ENCODE measurements around the gene B9D2. TPM values are rescaled to one million over a fixed set of nuclear protein-coding genes. Genes with fewer than 3 reads are reported as not detected.
A peak's percentile ranks its signal among the peaks of the same experiment; 100 is the strongest.

Gene B9D2
- total RNA-seq, 1 donor from 2014 or later, result 4.6 TPM

DNA sequence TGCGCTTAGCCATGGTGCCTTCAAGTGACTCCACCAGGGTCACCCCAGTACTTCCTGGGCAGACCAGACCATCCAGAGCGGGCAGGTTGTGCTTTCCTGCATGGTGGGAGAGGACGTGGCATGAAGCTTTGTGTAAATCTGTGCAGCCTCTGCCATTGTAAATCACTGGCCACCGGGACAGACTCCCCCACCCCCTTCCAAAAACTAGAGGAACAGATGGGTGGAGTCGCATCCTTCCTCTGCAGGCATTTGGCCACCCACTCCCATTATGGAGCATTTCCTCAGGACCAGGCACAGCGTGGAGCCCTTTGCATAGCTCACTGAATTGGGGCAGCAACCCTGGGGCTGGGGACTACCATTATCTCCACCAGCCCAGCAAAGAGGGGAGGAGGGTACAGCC is 41.8 kb upstream of the B9D2 start:
- Mint-ChIP-seq H3K4me3 (ENCODE audit: unreplicated experiment) (no peak overlapping the region), H3K9me3 (ENCODE audit: unreplicated experiment) (no peaks in the 10 kb centered on the region), H3K27ac (ENCODE audit: unreplicated experiment) (no peak overlapping the region), H3K4me1 (ENCODE audit: unreplicated experiment) (peaks cover 5% of the 10 kb centered on the region), H3K27me3 (ENCODE audit: unreplicated experiment) (no peaks in the 10 kb centered on the region), H3K36me3 (ENCODE audit: unreplicated experiment) (peaks cover 3% of the 10 kb centered on the region)
- TF ChIP-seq, protein P1, sequence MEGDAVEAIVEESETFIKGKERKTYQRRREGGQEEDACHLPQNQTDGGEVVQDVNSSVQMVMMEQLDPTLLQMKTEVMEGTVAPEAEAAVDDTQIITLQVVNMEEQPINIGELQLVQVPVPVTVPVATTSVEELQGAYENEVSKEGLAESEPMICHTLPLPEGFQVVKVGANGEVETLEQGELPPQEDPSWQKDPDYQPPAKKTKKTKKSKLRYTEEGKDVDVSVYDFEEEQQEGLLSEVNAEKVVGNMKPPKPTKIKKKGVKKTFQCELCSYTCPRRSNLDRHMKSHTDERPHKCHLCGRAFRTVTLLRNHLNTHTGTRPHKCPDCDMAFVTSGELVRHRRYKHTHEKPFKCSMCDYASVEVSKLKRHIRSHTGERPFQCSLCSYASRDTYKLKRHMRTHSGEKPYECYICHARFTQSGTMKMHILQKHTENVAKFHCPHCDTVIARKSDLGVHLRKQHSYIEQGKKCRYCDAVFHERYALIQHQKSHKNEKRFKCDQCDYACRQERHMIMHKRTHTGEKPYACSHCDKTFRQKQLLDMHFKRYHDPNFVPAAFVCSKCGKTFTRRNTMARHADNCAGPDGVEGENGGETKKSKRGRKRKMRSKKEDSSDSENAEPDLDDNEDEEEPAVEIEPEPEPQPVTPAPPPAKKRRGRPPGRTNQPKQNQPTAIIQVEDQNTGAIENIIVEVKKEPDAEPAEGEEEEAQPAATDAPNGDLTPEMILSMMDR (IDR thresholded peaks at IDR 0.05), result no peak
- DNase-seq (ENCODE audit: extremely low spot score, unreplicated experiment), result no peak

DNA sequence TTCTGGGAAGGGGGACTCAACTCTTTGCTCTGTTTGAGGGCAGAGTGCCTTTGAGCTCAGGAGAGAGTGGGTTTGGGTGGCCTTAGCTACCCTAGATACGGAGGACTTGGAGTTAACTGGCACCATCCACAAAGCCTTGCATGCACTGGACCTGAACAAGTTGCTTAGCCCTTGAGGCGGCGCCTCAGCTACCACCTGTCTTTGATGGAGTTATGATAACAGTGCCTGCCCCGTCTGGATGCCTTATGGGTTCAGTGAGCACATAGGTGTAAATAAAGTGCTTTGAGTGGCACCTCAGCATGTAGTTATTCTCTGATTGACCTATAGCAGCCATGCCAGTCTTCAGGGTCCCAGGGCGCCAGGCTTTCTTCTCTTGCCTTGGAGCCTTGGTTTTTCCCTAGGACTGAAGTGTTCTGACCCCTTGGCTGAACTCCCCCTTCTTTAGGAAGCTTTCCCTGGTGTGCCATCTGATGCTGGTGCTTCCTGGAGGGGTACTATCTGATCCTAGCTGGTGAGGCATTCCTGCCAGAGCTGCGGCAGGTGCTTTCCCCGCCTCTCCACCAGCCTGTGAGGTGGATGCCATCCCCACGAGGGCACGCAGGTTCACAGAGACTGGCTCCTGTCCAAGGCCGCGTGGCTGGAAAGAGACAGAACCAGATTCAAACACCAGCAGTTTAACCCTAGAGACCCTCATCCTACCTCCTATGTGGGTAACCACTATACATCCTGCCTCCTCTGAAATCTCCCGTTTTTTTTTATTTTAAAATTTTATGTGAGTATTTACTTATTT is 39.4 kb upstream of the B9D2 start:
- no peaks in the 10 kb centered on the region for H3K27me3 Mint-ChIP-seq (ENCODE audit: unreplicated experiment)
- no peak overlapping the region for H3K27ac Mint-ChIP-seq (ENCODE audit: unreplicated experiment)
- no peaks in the 10 kb centered on the region for H3K9me3 Mint-ChIP-seq (ENCODE audit: unreplicated experiment)
- H3K36me3 Mint-ChIP-seq (ENCODE audit: unreplicated experiment), result peaks cover 3% of the 10 kb centered on the region
- H3K4me1 Mint-ChIP-seq (ENCODE audit: unreplicated experiment), result peaks cover 9% of the 10 kb centered on the region
- H3K4me3 Mint-ChIP-seq (ENCODE audit: unreplicated experiment), result no peak overlapping the region
- TF ChIP-seq, protein P1 (IDR thresholded peaks at IDR 0.05), result no peak
- DNase-seq (ENCODE audit: extremely low spot score, unreplicated experiment), result no peak

DNA sequence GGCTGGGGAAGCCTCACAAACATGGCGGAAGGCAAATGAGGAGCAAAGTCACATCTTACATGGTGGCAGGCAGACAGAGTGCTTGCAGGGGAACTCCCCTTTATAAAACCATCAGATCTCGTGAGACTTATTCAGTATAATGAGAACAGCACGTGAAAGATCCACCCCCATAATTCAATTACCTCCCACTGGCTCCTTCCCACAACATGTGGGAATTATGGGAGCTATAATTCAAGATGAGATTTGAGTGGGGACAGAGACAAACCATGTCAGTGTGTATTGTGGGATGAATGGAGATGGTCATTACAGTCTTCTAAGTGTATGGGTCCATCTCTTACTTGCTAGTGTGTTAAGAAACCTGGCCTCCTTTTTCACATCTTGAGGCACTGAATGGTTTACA is 38.1 kb upstream of the B9D2 start:
- TF ChIP-seq, protein P1 (IDR thresholded peaks at IDR 0.05), result no peak
- DNase-seq (ENCODE audit: extremely low spot score, unreplicated experiment), result no peak
- H3K4me3 Mint-ChIP-seq (ENCODE audit: unreplicated experiment), result no peak overlapping the region
- no peaks in the 10 kb centered on the region for H3K27me3 Mint-ChIP-seq (ENCODE audit: unreplicated experiment)
- H3K9me3 Mint-ChIP-seq (ENCODE audit: unreplicated experiment), result no peaks in the 10 kb centered on the region
- H3K36me3 Mint-ChIP-seq (ENCODE audit: unreplicated experiment), result peaks cover 3% of the 10 kb centered on the region
- H3K4me1 Mint-ChIP-seq (ENCODE audit: unreplicated experiment), result peaks cover 17% of the 10 kb centered on the region
- no peak overlapping the region for H3K27ac Mint-ChIP-seq (ENCODE audit: unreplicated experiment)

DNA sequence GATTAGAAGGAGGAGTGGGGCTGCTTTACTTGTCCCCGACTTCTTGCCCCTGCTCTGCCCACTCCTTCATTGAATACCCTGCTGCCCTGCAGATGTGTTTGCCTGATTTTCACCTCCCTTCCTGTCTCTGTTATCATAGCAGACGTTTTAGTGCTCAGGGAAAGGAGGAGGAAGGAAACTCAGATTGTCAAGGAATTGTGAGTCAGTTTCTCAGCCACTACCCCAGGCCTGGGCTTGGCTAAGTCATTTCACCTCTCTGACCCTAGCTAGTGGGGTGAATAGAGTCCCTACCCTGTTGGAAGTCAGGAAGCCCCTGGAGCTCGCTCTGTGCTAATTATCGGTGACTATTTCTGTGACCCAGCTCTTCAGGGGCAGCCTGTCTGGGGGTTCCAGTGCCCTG is 37.5 kb upstream of the B9D2 start:
- no peaks in the 10 kb centered on the region for H3K9me3 Mint-ChIP-seq (ENCODE audit: unreplicated experiment)

DNA sequence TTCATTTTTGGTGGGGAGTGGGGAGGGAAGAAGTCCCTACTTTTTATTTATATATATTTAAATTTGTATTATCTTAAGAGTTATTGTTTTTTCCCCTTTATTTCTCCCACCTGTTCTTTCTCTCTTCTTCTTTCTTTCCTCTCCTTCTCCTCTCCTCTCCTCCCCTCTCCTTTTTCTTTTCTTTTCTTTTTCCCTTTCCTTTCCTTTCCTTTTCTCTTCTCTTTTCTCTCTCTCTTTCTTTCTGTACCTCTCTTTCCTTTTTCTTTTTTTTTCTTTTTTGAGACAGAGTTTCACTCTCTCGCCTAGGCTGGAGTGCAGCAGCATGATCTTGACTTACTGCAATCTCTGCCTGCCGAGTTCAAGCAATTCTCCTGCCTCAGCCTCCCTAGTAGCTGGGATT is 35.6 kb upstream of the B9D2 start:
- H3K9me3 Mint-ChIP-seq (ENCODE audit: unreplicated experiment), result no peaks in the 10 kb centered on the region
- no peak for DNase-seq (ENCODE audit: extremely low spot score, unreplicated experiment)
- no peaks in the 10 kb centered on the region for H3K27me3 Mint-ChIP-seq (ENCODE audit: unreplicated experiment)
- H3K36me3 Mint-ChIP-seq (ENCODE audit: unreplicated experiment), result peaks cover 3% of the 10 kb centered on the region
- H3K4me3 Mint-ChIP-seq (ENCODE audit: unreplicated experiment), result peak overlapping the region; percentile 99
- H3K4me1 Mint-ChIP-seq (ENCODE audit: unreplicated experiment), result peaks cover 30% of the 10 kb centered on the region
- H3K27ac Mint-ChIP-seq (ENCODE audit: unreplicated experiment), result no peak overlapping the region
- TF ChIP-seq, protein P1 (IDR thresholded peaks at IDR 0.05), result no peak

More for the DNA sequence above, 37.5 kb upstream of the B9D2 start:
- Mint-ChIP-seq H3K36me3 (ENCODE audit: unreplicated experiment) (peaks cover 3% of the 10 kb centered on the region), H3K4me1 (ENCODE audit: unreplicated experiment) (peaks cover 21% of the 10 kb centered on the region), H3K27me3 (ENCODE audit: unreplicated experiment) (no peaks in the 10 kb centered on the region), H3K4me3 (ENCODE audit: unreplicated experiment) (no peak overlapping the region), H3K27ac (ENCODE audit: unreplicated experiment) (no peak overlapping the region)
- no peak for DNase-seq (ENCODE audit: extremely low spot score, unreplicated experiment)
- TF ChIP-seq, protein P1 (IDR thresholded peaks at IDR 0.05), result no peak

Data from osteocyte (in vitro differentiated cells).